HepG2 (cell line): ENCODE measurements around the gene DAGLB. TPM values are rescaled to one million over a fixed set of nuclear protein-coding genes. Genes with fewer than 3 reads are reported as not detected.
A peak's percentile ranks its signal among the peaks of the same experiment; 100 is the strongest.

ENCODE experiments used
- MXD1 ChIP-seq: sonication (generic); formaldehyde crosslinking; IDR thresholded peaks from 2 replicates; pipeline ENCODE4 v1.4.0; 2020; ENCODE audit warnings: mild to moderate bottlenecking, missing genetic modification reagents
- MYPOP ChIP-seq: sonication (generic); formaldehyde crosslinking; IDR thresholded peaks from 2 replicates; pipeline ENCODE4 v1.8.1; 2023; ENCODE audit warnings: mild to moderate bottlenecking, moderate library complexity, missing genetic modification reagents
- TBX2 ChIP-seq: sonication (generic); formaldehyde crosslinking; IDR thresholded peaks from 2 replicates; pipeline ENCODE4 v1.5.0; 2020; ENCODE audit warnings: missing genetic modification reagents, mild to moderate bottlenecking, borderline replicate concordance
- TMF1 ChIP-seq: sonication (generic); formaldehyde crosslinking; IDR thresholded peaks from 2 replicates; pipeline ENCODE4 v1.8.1; 2022; ENCODE audit warnings: low read depth, missing genetic modification reagents
- ZBTB7A ChIP-seq: sonication (generic); formaldehyde crosslinking; IDR thresholded peaks from 2 replicates; pipeline ENCODE4 v1.8.0; 2022; ENCODE audit warnings: mild to moderate bottlenecking, missing genetic modification reagents
- ZHX2 ChIP-seq, 2 experiments: sonication (generic) in 1 of 2; formaldehyde crosslinking in 1 of 2; IDR thresholded peaks; 2 replicates each; pipeline versions ENCODE4 v1.6.1 to v1.9.0; 2014 to 2022; ENCODE audit warnings: antibody characterized with exemption in 1 of 2, borderline replicate concordance in 1 of 2, inconsistent platforms in 1 of 2, low read depth in 1 of 2, missing genetic modification reagents in 1 of 2
- ZNF501 ChIP-seq: sonication (generic); formaldehyde crosslinking; IDR thresholded peaks from 2 replicates; pipeline ENCODE4 v1.5.1; 2020; ENCODE audit warnings: mild to moderate bottlenecking, moderate library complexity, missing genetic modification reagents
- ZNF557 ChIP-seq: sonication (generic); formaldehyde crosslinking; IDR thresholded peaks from 2 replicates; pipeline ENCODE4 v1.4.0; 2020; ENCODE audit warnings: missing genetic modification reagents
- polyA plus RNA-seq, 8 experiments: library from polyadenylated mRNA; depleted of rRNA in 3 of 8; stranded (reverse) in 7 of 8; unstranded in 1 of 8; fragments of >200 nt; fragmentation: Illumina TruSeq in 4 of 8; extraction: Trizol in 4 of 8; gene quantifications; 2 replicates each; pipeline versions ENCODE4 v1.2.1 to v1.2.3, GENCODE V29; 2011 to 2016; ENCODE audit warnings: low read depth in 4 of 8, missing spikeins in 1 of 8, mixed read lengths in 1 of 8; ENCODE audit not compliant: insufficient read depth in 1 of 8
- total RNA-seq, 5 experiments: library from RNA; depleted of rRNA; stranded (reverse); fragments of >200 nt; fragmentation: Illumina TruSeq; extraction: Trizol; gene quantifications; 2 replicates each; pipeline ENCODE4 v1.2.3, GENCODE V29; 2016; ENCODE audit warnings: low read depth in 1 of 5

DAGLB gene
- total and polyA plus RNA-seq, 2 of the 13 experiments (the other 11 are each of a cell fraction or from before 2014, with no cell fraction given): 7.9 to 9.8 TPM

GRCh38 chr7:6447581-6448199, at the start of gene DAGLB (continued):
- TF ChIP-seq ZNF501 (CRISPR knock-in tag) (peak; percentile 82), TBX2 (no peak), TMF1 (peak; percentile 44; the same call in 1 of the 2 replicates), ZHX2 (IDR thresholded peaks at IDR 0.05; ENCODE audit: low read depth) (peak; percentile 14; the same call in 1 of the 2 replicates), ZHX2 (CRISPR knock-in tag; IDR thresholded peaks at IDR 0.05; ENCODE audit: borderline replicate concordance) (peak; percentile 51; the same call in 1 of the 2 replicates), ZNF557 (CRISPR knock-in tag) (peak; percentile 78; the same call in 1 of the 2 replicates), MXD1 (CRISPR knock-in tag) (peak; percentile 63; the same call in 1 of the 2 replicates), ZBTB7A (CRISPR knock-in tag) (0 out of 2 replicates have a peak, but pooled peaks have one; percentile 49), MYPOP (peak; percentile 98)
